Endometrium (tissue), 2 donors: ENCODE measurements around the gene STAC3.

Source experiments
- FAIRE-seq: peaks from 2 replicates; lab custom pipeline; 2012; peaks lifted over from hg19 to GRCh38; lab: Jason Lieb, UNC
- donor health status: control.
- donor health status: control.

The STAC3 gene

GRCh38 chr12:57235728-57236131 is 15.3 kb downstream of the STAC3 start:
- no peak for FAIRE-seq

DNA sequence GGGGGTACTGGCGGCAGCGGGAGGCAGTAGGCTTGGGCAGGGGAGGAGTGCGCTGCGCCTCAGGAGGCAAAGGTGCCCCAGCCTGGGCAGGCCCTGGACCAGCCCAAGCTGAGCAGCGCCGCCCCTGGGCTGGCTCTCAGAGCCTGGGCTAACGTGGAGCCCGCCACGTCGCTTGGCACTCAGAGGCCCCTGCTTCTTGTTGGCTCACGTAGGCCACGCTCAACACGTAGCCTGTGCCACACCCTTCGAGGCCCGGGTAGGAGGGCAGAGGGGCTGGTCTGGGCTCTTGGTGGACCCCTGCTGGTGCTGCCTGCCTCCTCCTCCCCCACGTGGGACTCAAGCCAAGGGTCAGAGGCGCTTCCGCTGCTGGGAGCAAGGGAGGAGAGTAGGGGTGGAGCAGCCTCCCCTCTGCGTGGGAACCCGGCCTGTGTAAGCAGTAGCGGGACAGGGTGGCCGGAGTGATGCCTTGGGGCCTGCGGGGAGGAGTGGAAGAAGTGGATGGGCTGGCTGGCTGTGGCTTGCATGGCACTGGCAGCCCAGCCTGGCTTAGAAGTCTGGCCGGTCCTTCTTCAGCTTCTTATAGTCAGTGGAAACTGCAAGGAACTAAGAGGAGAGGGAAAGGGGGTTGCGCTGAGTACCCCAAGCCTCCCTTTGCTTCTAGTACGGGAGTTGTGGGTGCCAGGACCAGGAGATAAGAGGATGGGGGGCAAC is 15.8 kb downstream of the STAC3 start:
- FAIRE-seq = no peak

DNA sequence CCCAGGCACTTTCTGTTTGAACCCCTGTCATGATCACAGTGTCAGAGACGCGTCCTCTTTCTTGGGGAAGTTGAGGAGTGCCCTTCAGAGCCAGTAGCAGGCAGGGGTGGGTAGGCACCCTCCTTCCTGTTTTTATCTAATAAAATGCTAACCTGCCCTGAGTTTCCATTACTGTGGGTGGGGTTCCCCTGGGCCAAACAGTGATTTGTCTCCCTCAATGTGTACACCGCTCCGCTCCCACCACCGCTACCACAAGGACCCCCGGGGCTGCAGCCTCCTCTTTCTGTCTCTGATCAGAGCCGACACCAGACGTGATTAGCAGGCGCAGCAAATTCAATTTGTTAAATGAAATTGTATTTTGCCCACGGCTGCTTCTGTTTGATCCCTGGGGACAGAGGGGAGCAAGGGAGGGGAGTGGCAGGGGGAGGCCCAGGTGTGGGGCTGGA is 16.4 kb downstream of the STAC3 start:
- no peak for FAIRE-seq

GRCh38 chr12:57234233-57234570 is 16.8 kb downstream of the STAC3 start:
- no peak for FAIRE-seq

DNA sequence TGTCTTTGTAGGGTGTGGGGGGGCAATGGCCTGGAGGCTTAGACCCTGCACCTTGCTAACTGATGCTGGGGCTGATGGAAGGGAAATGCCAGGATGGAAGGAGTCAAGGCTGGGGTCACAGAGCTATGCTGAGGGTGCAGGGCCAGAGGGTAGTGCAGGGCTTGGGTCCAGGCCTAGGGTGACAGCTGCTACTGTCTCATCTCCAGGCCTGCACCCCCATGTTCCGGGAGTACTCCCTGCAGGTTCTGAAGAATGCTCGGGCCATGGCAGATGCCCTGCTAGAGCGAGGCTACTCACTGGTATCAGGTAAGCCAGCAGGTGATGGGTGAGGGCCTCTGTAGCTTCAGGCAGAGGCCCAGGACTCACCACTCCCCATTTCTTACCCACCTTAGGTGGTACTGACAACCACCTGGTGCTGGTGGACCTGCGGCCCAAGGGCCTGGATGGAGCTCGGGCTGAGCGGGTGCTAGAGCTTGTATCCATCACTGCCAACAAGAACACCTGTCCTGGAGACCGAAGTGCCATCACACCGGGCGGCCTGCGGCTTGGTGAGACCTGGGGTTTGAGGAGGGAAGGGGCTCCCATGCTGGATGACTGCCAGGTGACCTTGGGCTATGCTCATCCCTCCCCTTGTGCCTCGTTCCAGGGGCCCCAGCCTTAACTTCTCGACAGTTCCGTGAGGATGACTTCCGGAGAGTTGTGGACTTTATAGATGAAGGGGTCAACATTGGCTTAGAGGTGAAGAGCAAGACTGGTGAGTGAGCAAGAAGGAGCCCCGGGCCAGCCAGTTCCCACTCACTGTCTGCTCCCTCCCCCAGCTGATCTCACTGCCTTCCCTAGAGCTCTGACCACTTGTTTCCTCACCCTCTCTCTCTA is 17.4 kb downstream of the STAC3 start:
- FAIRE-seq = no peak

DNA sequence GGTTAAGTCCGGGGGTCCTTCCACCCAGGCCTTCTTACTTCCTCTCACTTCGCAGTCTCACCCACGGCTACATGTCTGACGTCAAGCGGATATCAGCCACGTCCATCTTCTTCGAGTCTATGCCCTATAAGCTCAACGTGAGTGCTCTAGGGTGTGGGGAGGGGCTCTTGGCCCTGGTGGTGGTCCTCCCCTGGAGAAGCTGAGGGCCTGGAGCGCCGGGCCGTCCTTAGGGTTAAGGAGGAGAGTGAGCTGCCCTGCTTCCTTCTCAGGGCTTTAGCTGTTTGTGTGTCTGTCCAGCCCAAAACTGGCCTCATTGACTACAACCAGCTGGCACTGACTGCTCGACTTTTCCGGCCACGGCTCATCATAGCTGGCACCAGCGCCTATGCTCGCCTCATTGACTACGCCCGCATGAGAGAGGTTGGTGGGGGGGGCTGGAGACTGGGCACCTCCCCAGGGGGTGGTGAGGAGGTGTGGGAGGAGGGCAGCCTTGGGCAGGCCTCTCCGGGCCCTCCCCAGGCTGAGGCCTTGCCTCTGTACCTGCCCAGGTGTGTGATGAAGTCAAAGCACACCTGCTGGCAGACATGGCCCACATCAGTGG is 18.7 kb downstream of the STAC3 start:
- no peak for FAIRE-seq

GRCh38 chr12:57231276-57232021 is 19.5 kb downstream of the STAC3 start:
- no peak for FAIRE-seq

DNA sequence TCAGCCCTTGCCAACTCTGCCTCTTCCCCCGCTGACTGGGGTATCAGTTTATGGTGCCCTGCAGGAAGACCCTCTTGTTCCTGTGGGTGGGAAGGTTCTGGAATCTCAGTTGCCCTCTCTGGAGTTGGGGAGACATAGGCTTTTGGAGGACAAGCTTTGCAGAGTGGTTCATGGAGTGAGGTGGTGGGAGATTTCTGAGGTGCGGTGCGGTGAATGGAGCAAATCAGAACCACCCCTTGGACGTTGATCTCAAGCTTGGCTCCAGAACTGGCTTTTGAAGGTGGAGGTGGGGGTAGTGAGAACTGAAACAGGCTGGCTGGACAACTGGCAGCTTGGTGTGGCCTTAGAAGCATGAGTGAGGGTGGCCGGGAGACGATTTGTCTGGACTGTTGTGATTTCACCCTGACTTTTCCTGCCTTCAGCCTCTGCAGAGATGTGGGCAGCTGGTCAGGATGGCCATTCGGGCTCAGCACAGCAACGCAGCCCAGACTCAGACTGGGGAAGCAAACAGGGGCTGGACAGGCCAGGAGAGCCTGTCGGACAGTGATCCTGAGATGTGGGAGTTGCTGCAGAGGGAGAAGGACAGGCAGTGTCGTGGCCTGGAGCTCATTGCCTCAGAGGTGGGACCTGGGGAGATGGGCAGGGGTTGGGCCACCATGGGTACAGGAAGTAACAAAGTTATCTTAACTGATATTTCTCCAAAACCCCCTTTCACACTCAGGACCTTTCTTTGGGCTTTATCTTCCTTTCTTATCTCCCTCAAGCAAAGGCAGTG is 20.4 kb downstream of the STAC3 start:
- FAIRE-seq = no peak

GRCh38 chr12:57229634-57230380 is 21.2 kb downstream of the STAC3 start, which contains the start of gene SHMT2:
Gene SHMT2, plus strand, starts transcription at chr12:57229711. Its CDS starts 68 bp downstream, at chr12:57229779.
- FAIRE-seq = no peak

DNA sequence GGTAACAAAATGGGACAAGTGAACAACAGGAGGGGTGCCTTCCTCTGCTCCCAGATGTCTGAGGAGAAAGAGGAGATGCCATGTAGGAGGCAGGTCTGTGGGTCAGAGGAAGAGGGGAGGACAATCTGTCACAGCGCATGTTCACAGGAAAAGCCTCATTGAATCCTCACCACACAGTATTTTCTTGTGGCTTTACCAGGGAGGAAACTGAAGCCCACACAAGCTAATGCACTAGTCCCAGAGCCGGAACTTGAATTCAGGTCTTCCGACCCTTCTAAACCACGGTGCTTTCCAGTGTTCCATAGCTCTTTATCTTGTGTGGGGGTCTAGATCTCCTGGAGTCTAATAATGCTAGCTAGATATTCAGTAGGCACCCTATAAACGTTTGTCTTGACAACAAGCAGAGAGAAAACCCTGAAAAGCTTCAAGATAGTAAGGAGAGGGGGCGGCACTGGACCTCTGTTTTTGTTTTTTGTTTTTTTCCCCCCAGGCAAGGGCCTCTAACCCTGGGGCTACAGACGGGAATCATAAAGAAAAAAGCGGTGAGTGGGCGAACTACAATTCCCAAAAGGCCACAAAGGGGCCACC is 21.8 kb downstream of the STAC3 start:
- FAIRE-seq = no peak

- FAIRE-seq = no peak
Measured at GRCh38 chr12:57227315-57228115, 23.5 kb downstream of the STAC3 start.

DNA sequence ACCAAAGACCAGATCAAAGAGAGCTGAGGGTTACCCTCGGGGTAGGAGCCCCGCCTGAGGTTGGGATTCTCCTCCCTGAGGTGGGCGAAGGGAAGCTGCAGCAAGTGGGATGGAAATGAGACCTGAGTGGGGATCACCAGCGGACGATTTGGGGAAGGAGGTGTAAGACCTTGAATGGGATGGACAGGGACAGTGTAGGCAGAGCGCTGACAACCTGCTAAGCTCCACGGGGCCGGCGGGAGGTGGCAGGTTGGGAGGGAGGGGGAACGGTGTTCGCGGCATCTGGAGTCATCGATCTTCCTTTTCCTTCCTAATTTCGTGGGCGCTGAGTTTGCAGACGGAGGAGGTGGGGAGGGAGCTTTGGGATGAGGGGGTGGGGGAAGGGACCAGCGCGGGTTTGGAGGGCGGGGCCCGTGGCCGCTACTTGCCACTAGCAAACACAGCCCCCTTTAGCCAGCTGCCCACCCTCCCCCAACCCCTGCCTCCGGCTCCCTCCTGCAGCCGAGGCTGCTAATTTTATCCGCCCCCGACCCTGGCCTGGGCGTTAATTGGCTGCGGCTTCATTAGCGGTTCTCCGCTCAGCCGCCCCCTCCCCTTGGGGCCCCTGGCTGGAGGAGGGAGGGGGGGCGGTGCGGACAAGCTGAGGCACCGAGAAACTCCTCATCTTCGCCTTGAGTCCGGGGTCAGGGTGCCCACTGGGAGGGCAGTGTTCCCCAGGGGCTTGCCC is 24.2 kb downstream of the STAC3 start:
- FAIRE-seq = no peak

- no peak for FAIRE-seq
Measured at GRCh38 chr12:57225680-57226210, 25.2 kb downstream of the STAC3 start.

DNA sequence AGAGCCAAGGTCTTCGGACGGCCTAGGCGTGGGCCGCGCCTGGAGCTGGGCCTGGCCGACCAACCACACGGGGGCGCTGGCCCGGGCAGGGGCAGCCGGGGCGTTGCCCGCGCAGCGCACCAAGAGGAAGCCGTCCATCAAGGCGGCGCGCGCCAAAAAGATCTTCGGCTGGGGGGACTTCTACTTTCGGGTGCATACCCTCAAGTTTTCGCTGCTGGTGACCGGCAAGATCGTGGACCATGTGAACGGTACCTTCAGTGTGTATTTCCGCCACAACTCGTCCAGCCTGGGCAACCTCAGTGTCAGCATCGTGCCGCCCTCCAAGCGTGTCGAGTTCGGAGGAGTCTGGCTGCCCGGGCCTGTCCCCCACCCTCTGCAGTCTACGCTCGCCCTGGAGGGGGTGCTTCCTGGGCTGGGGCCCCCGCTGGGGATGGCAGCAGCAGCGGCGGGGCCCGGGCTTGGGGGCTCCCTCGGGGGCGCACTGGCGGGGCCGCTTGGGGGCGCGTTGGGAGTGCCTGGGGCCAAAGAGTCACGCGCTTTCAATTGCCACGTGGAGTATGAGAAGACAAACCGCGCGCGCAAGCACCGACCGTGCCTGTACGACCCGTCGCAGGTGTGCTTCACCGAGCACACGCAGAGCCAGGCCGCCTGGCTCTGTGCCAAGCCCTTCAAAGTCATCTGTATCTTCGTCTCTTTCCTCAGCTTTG is 25.9 kb downstream of the STAC3 start:
- FAIRE-seq = no peak

GRCh38 chr12:57224278-57224972 is 26.6 kb downstream of the STAC3 start:
- no peak for FAIRE-seq

GRCh38 chr12:57223191-57224165 is 27.5 kb downstream of the STAC3 start:
- no peak for FAIRE-seq
